ENCODE measurements around the gene ZSWIM3. TPM values are rescaled to one million over a fixed set of nuclear protein-coding genes. Genes with fewer than 3 reads are reported as not detected.

Gene ZSWIM3
- total and polyA plus RNA-seq, 2 of the 8 experiments (the other 6 are each of a cell fraction or from before 2014, with no cell fraction given), result 5.5 to 6.9 TPM

DNA sequence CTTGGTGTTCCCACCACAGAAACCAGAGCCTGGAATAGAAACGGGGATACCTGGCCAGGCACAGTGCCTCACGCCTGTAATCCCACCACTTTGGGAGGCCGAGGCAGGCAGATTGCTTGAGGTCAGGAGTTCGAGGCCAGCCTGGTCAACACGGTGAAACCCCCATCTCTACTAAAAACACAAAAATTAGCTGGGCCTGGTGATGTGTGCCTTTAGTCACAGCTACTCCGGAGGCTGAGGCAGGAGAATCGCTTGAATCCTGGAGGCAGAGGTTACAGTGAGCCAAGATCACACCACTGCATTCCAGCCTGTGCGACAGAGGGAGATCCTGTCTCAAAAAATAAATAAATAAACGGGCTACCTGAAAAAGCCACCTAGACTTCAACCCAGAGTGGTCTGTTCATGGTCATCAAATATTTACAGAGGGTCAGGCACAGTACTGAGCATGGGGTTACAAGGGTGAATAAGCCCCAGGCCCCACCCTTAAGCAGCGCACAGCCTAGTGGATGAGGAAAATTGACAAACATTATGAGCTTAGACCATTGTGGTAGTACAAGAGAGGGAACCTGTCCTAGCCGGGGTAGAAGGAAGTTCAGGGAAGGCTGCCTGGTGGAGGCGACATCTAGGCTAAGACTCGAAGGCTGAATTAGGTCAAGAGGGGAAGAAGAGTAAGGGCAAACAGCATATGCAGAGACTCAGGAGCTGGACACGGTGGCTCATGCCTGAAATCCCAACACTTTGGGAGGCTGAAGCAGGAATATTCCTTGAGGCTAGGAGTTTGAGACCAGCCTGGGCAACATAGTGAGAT is 69.9 kb downstream of the ZSWIM3 start (continued):
- TF ChIP-seq, protein P1, sequence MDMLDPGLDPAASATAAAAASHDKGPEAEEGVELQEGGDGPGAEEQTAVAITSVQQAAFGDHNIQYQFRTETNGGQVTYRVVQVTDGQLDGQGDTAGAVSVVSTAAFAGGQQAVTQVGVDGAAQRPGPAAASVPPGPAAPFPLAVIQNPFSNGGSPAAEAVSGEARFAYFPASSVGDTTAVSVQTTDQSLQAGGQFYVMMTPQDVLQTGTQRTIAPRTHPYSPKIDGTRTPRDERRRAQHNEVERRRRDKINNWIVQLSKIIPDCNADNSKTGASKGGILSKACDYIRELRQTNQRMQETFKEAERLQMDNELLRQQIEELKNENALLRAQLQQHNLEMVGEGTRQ (IDR thresholded peaks at IDR 0.05; ENCODE audit: low read length), result no peak
- TF ChIP-seq, protein P2, sequence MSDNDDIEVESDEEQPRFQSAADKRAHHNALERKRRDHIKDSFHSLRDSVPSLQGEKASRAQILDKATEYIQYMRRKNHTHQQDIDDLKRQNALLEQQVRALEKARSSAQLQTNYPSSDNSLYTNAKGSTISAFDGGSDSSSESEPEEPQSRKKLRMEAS (IDR thresholded peaks at IDR 0.05), result no peak
- TF ChIP-seq SP2 (IDR thresholded peaks at IDR 0.05; ENCODE audit: low read length), result no peak
- TF ChIP-seq RBBP5 (IDR thresholded peaks at IDR 0.05; ENCODE audit: borderline replicate concordance, low read depth, low read length), result no peak
- TF ChIP-seq ASH2L (IDR thresholded peaks at IDR 0.05; ENCODE audit: low read length), result no peak
- TF ChIP-seq CREB1 (IDR thresholded peaks at IDR 0.05), result no peak
- TF ChIP-seq BACH1 (IDR thresholded peaks at IDR 0.05; ENCODE audit: low read length), result no peak
- no peak for TF ChIP-seq KDM4A (IDR thresholded peaks at IDR 0.05; ENCODE audit: low read depth, low read length, severe bottlenecking)
- TF ChIP-seq KDM1A (IDR thresholded peaks at IDR 0.05; ENCODE audit: borderline replicate concordance, low read length), result no peak
- TF ChIP-seq HDAC2 (IDR thresholded peaks at IDR 0.05; ENCODE audit: borderline replicate concordance in 1 of 2, low read depth in 2 of 2, low read length in 2 of 2), result no peak
- no peak for TF ChIP-seq CBX5 (IDR thresholded peaks at IDR 0.05; ENCODE audit: low read depth, low read length)
- no peak for TF ChIP-seq SP1 (IDR thresholded peaks at IDR 0.05; ENCODE audit: low read depth, low read length)

Other genes with a start within 250 kb of the ZSWIM3 start
- gene WFDC10A, start 227.9 kb upstream of the ZSWIM3 start, total RNA-seq (2021; fragmentation: NEBNext Ultra II Directional; extraction: Animal tissue kit (Norgen Biotek cat#: 25700)), result not detected in 2 replicates
- not detected in 2 replicates for gene WFDC10A, start 227.9 kb upstream of the ZSWIM3 start, polyA plus RNA-seq (2011; rRNA removed)
- gene WFDC9, start 226.3 kb upstream of the ZSWIM3 start, total RNA-seq (2021; fragmentation: NEBNext Ultra II Directional; extraction: Animal tissue kit (Norgen Biotek cat#: 25700)), result not detected in 2 replicates
- not detected in 2 replicates for gene WFDC9, start 226.3 kb upstream of the ZSWIM3 start, polyA plus RNA-seq (2011; rRNA removed)
- gene WFDC11, start 187.4 kb upstream of the ZSWIM3 start, total RNA-seq (2021; fragmentation: NEBNext Ultra II Directional; extraction: Animal tissue kit (Norgen Biotek cat#: 25700)), result not detected in 2 replicates
- not detected in 2 replicates for gene WFDC11, start 187.4 kb upstream of the ZSWIM3 start, polyA plus RNA-seq (2011; rRNA removed)
- gene WFDC13, start 155.6 kb upstream of the ZSWIM3 start, total RNA-seq (2021; fragmentation: NEBNext Ultra II Directional; extraction: Animal tissue kit (Norgen Biotek cat#: 25700)), result not detected in 2 replicates
- gene WFDC13, start 155.6 kb upstream of the ZSWIM3 start, polyA plus RNA-seq (2011; rRNA removed), result not detected in 2 replicates
- gene WFDC10B, start 152.6 kb upstream of the ZSWIM3 start, total RNA-seq (2021; fragmentation: NEBNext Ultra II Directional; extraction: Animal tissue kit (Norgen Biotek cat#: 25700)), result 0.54 TPM in 1 of 2 replicates, not detected in the other
- 0.21 and 0.36 TPM in 2 replicates for gene WFDC10B, start 152.6 kb upstream of the ZSWIM3 start, polyA plus RNA-seq (2011; rRNA removed)
- gene SPINT4, start 135.3 kb upstream of the ZSWIM3 start, total RNA-seq (2021; fragmentation: NEBNext Ultra II Directional; extraction: Animal tissue kit (Norgen Biotek cat#: 25700)), result not detected in 2 replicates
- not detected in 2 replicates for gene SPINT4, start 135.3 kb upstream of the ZSWIM3 start, polyA plus RNA-seq (2011; rRNA removed)
- 0.50 TPM in 1 of 2 replicates, not detected in the other for gene WFDC3, start 65.7 kb upstream of the ZSWIM3 start, total RNA-seq (2021; fragmentation: NEBNext Ultra II Directional; extraction: Animal tissue kit (Norgen Biotek cat#: 25700))
- 0.11 and 0.60 TPM in 2 replicates for gene WFDC3, start 65.7 kb upstream of the ZSWIM3 start, polyA plus RNA-seq (2011; rRNA removed)
- gene DNTTIP1, start 65.7 kb upstream of the ZSWIM3 start, total RNA-seq (2021; fragmentation: NEBNext Ultra II Directional; extraction: Animal tissue kit (Norgen Biotek cat#: 25700)), result 38.4 and 41.9 TPM in 2 replicates
- 32.6 and 34.9 TPM in 2 replicates for gene DNTTIP1, start 65.7 kb upstream of the ZSWIM3 start, polyA plus RNA-seq (2011; rRNA removed)
- 243 and 255 TPM in 2 replicates for gene UBE2C, start 45.0 kb upstream of the ZSWIM3 start, total RNA-seq (2021; fragmentation: NEBNext Ultra II Directional; extraction: Animal tissue kit (Norgen Biotek cat#: 25700))
- 312 and 326 TPM in 2 replicates for gene UBE2C, start 45.0 kb upstream of the ZSWIM3 start, polyA plus RNA-seq (2011; rRNA removed)
- gene TNNC2, start 30.3 kb upstream of the ZSWIM3 start, total RNA-seq (2021; fragmentation: NEBNext Ultra II Directional; extraction: Animal tissue kit (Norgen Biotek cat#: 25700)), result 3.6 and 5.7 TPM in 2 replicates
- gene TNNC2, start 30.3 kb upstream of the ZSWIM3 start, polyA plus RNA-seq (2011; rRNA removed), result 7.6 and 10.4 TPM in 2 replicates
- 16.1 and 16.8 TPM in 2 replicates for gene SNX21, start 23.8 kb upstream of the ZSWIM3 start, total RNA-seq (2021; fragmentation: NEBNext Ultra II Directional; extraction: Animal tissue kit (Norgen Biotek cat#: 25700))
- 15.8 and 28.2 TPM in 2 replicates for gene SNX21, start 23.8 kb upstream of the ZSWIM3 start, polyA plus RNA-seq (2011; rRNA removed)
- gene ACOT8, start 222 bp upstream of the ZSWIM3 start, total RNA-seq (2021; fragmentation: NEBNext Ultra II Directional; extraction: Animal tissue kit (Norgen Biotek cat#: 25700)), result 37.3 and 37.6 TPM in 2 replicates
- 88.8 and 127 TPM in 2 replicates for gene ACOT8, start 222 bp upstream of the ZSWIM3 start, polyA plus RNA-seq (2011; rRNA removed)
- gene ZSWIM1, start 23.6 kb downstream of the ZSWIM3 start, total RNA-seq (2021; fragmentation: NEBNext Ultra II Directional; extraction: Animal tissue kit (Norgen Biotek cat#: 25700)), result 15.6 and 16.7 TPM in 2 replicates
- gene ZSWIM1, start 23.6 kb downstream of the ZSWIM3 start, polyA plus RNA-seq (2011; rRNA removed), result 13.2 and 14.1 TPM in 2 replicates
- 2.5 and 3.0 TPM in 2 replicates for gene SPATA25, start 30.0 kb downstream of the ZSWIM3 start, total RNA-seq (2021; fragmentation: NEBNext Ultra II Directional; extraction: Animal tissue kit (Norgen Biotek cat#: 25700))
- 2.0 and 3.2 TPM in 2 replicates for gene SPATA25, start 30.0 kb downstream of the ZSWIM3 start, polyA plus RNA-seq (2011; rRNA removed)
- 5.2 and 6.9 TPM in 2 replicates for gene NEURL2, start 33.6 kb downstream of the ZSWIM3 start, total RNA-seq (2021; fragmentation: NEBNext Ultra II Directional; extraction: Animal tissue kit (Norgen Biotek cat#: 25700))
- gene NEURL2, start 33.6 kb downstream of the ZSWIM3 start, polyA plus RNA-seq (2011; rRNA removed), result 6.9 and 10.3 TPM in 2 replicates
- 49.7 and 52.5 TPM in 2 replicates for gene CTSA, start 33.7 kb downstream of the ZSWIM3 start, total RNA-seq (2021; fragmentation: NEBNext Ultra II Directional; extraction: Animal tissue kit (Norgen Biotek cat#: 25700))
- gene CTSA, start 33.7 kb downstream of the ZSWIM3 start, polyA plus RNA-seq (2011; rRNA removed), result 74.0 and 81.4 TPM in 2 replicates
- 120 TPM in 2 replicates for gene PLTP, start 54.5 kb downstream of the ZSWIM3 start, total RNA-seq (2021; fragmentation: NEBNext Ultra II Directional; extraction: Animal tissue kit (Norgen Biotek cat#: 25700))
- 194 and 268 TPM in 2 replicates for gene PLTP, start 54.5 kb downstream of the ZSWIM3 start, polyA plus RNA-seq (2011; rRNA removed)
- gene PCIF1, start 77.1 kb downstream of the ZSWIM3 start, total RNA-seq (2021; fragmentation: NEBNext Ultra II Directional; extraction: Animal tissue kit (Norgen Biotek cat#: 25700)), result 27.2 and 30.3 TPM in 2 replicates
- 30.6 and 54.7 TPM in 2 replicates for gene PCIF1, start 77.1 kb downstream of the ZSWIM3 start, polyA plus RNA-seq (2011; rRNA removed)
- 14.6 and 15.9 TPM in 2 replicates for gene ZNF335, start 114.6 kb downstream of the ZSWIM3 start, total RNA-seq (2021; fragmentation: NEBNext Ultra II Directional; extraction: Animal tissue kit (Norgen Biotek cat#: 25700))
- gene ZNF335, start 114.6 kb downstream of the ZSWIM3 start, polyA plus RNA-seq (2011; rRNA removed), result 12.4 and 17.1 TPM in 2 replicates
- 1.7 and 2.2 TPM in 2 replicates for gene MMP9, start 151.3 kb downstream of the ZSWIM3 start, total RNA-seq (2021; fragmentation: NEBNext Ultra II Directional; extraction: Animal tissue kit (Norgen Biotek cat#: 25700))
- gene MMP9, start 151.3 kb downstream of the ZSWIM3 start, polyA plus RNA-seq (2011; rRNA removed), result 1.5 and 1.6 TPM in 2 replicates
- gene SLC12A5, start 171.6 kb downstream of the ZSWIM3 start, total RNA-seq (2021; fragmentation: NEBNext Ultra II Directional; extraction: Animal tissue kit (Norgen Biotek cat#: 25700)), result 5.9 and 7.3 TPM in 2 replicates
- 1.9 and 2.8 TPM in 2 replicates for gene SLC12A5, start 171.6 kb downstream of the ZSWIM3 start, polyA plus RNA-seq (2011; rRNA removed)
- gene NCOA5, start 232.3 kb downstream of the ZSWIM3 start, total RNA-seq (2021; fragmentation: NEBNext Ultra II Directional; extraction: Animal tissue kit (Norgen Biotek cat#: 25700)), result 29.0 and 29.9 TPM in 2 replicates
- 18.0 and 20.4 TPM in 2 replicates for gene NCOA5, start 232.3 kb downstream of the ZSWIM3 start, polyA plus RNA-seq (2011; rRNA removed)